ENCODE measurements around the gene PCDH15. TPM values are rescaled to one million over a fixed set of nuclear protein-coding genes. Genes with fewer than 3 reads are reported as not detected.

The PCDH15 gene
- total and polyA plus RNA-seq, 9 of the 15 experiments (the other 6 are each of a cell fraction or from before 2014, with no cell fraction given): not detected

GRCh38 chr10:54133203-54133602 lies 667.8 kb downstream of the PCDH15 start:
- no TSS peak for BruUV-seq (replicated peaks)
- TF ChIP-seq SMAD1 (IDR thresholded peaks at IDR 0.05; ENCODE audit: low read depth, low read length, partially characterized antibody) (no peak), ZBTB49 (CRISPR knock-in tag; IDR thresholded peaks at IDR 0.05; ENCODE audit: borderline replicate concordance) (no peak), L3MBTL2 (IDR thresholded peaks at IDR 0.05) (no peak), NFE2L1 (tag; IDR thresholded peaks at IDR 0.05; ENCODE audit: borderline replicate concordance, low read depth) (no peak), ZKSCAN1 (IDR thresholded peaks at IDR 0.05; ENCODE audit: low read depth, low read length) (no peak), NUFIP1 (IDR thresholded peaks at IDR 0.05; ENCODE audit: partially characterized antibody) (no peak), ZNF644 (tag; IDR thresholded peaks at IDR 0.05; ENCODE audit: low read depth) (no peak), KLF1 (tag; IDR thresholded peaks at IDR 0.05) (no peak), FOS (IDR thresholded peaks at IDR 0.05; ENCODE audit: extremely low read depth, insufficient read length) (no peak), BCL6 (CRISPR knock-in tag; IDR thresholded peaks at IDR 0.05) (no peak)
- Histone ChIP-seq H3K9ac (ENCODE audit: insufficient read depth in 1 of 2, low read depth in 2 of 2, low read length in 2 of 2) (no peak overlapping the region), H3K27me3 (ENCODE audit: control insufficient read depth in 2 of 2, insufficient read depth in 2 of 2, low read length in 2 of 2) (no peaks in the 10 kb centered on the region), H3K4me3 (no peak overlapping the region), H3K9me1 (ENCODE audit: control insufficient read depth, insufficient read depth, low read length) (no peaks in the 10 kb centered on the region), H3K36me3 (ENCODE audit: control insufficient read depth, insufficient read depth, low read length) (no peaks in the 10 kb centered on the region), H3K79me2 (ENCODE audit: control insufficient read depth, insufficient read depth, low read length) (no peaks in the 10 kb centered on the region), H3K27ac (ENCODE audit: extremely low read depth, low read depth, low read length) (no peak overlapping the region), H3K9me3 (replicated peaks; ENCODE audit: control insufficient read depth, insufficient read depth, low read depth, low read length) (no peaks in the 10 kb centered on the region; the same call in 1 of the 2 replicates), H4K20me1 (replicated peaks; ENCODE audit: control insufficient read depth, insufficient read depth, low read length) (no peaks in the 10 kb centered on the region), H2AFZ (ENCODE audit: low read depth, low read length) (no peak overlapping the region), H3K4me1 (replicated peaks in 1 of 2; ENCODE audit: control insufficient read depth in 2 of 2, insufficient read depth in 2 of 2, low read length in 2 of 2) (no peaks in the 10 kb centered on the region), H3K4me2 (ENCODE audit: insufficient read depth, low read length) (no peak overlapping the region)
- FAIRE-seq (no peak), DNase-seq (ENCODE audit: extremely low read depth in 1 of 4, low spot score in 3 of 4) (no peak), ATAC-seq (no peak)
- in situ Hi-C loops (cut with MboI) (no loop called here), intact Hi-C loops (cut with micrococcal nuclease) (no loop called here)
- ChIA-PET CTCF (ENCODE audit: low intra/inter-chr PET ratio) (no interaction called here), POLR2A (no interaction called here)
- 0% methylated on average over 3 of the region's 3 CpGs for WGBS (ENCODE audit: insufficient coverage, low coverage, missing lambda C conversion rate)

Data from K562 (cell line).